ENCODE measurements around the gene SND1.

The SND1 gene

DNA sequence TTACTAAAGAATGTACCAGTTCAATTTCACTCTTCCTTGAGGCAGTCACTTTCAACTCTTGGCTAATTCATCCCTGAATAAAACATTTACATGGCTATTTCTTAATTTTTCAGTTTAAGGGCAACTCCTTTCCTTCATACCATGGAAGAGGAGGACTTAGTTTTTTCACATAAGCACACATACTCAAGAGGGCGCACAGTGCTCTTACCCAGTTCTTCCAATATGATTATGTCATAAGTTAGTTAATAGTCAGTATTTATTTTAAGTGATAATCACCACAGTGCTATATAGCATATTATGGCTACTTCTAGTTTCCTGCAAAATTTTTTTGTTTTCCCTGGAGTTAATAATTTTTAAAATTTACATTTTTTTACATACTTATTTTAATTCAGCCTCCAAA is 58.6 kb downstream of the SND1 start:
- ChIA-PET POLR2A (no interaction called here), CTCF (interaction anchor here (0.6 to 7.9 kb wide), 7 partner anchors 8 to 771 kb away, joined by 3 to 148 read pairs (median 3); no protein-coding TSS in a partner anchor)
- no peaks in the 10 kb centered on the region for H3K4me1 ChIP-seq (ENCODE audit: control insufficient read depth, insufficient read depth, low read length)
- no peaks in the 10 kb centered on the region for H3K9me3 ChIP-seq (ENCODE audit: control insufficient read depth, insufficient read depth, low read depth, low read length)
- H3K36me3 ChIP-seq (ENCODE audit: control insufficient read depth in 2 of 2, insufficient read depth in 1 of 2, low read length in 2 of 2) = peaks cover 14 to 74% of the 10 kb centered on the region in 2 experiments
- H3K4me3 ChIP-seq (ENCODE audit: low read depth, low read length) = no peak overlapping the region
- H3K27ac ChIP-seq (ENCODE audit: extremely low read depth, low read depth, low read length) = no peak overlapping the region
- no peak for TF ChIP-seq ZNF366 (tag by site-specific recombination; conservative IDR thresholded peaks at IDR 0.05)
- TF ChIP-seq, protein P1, sequence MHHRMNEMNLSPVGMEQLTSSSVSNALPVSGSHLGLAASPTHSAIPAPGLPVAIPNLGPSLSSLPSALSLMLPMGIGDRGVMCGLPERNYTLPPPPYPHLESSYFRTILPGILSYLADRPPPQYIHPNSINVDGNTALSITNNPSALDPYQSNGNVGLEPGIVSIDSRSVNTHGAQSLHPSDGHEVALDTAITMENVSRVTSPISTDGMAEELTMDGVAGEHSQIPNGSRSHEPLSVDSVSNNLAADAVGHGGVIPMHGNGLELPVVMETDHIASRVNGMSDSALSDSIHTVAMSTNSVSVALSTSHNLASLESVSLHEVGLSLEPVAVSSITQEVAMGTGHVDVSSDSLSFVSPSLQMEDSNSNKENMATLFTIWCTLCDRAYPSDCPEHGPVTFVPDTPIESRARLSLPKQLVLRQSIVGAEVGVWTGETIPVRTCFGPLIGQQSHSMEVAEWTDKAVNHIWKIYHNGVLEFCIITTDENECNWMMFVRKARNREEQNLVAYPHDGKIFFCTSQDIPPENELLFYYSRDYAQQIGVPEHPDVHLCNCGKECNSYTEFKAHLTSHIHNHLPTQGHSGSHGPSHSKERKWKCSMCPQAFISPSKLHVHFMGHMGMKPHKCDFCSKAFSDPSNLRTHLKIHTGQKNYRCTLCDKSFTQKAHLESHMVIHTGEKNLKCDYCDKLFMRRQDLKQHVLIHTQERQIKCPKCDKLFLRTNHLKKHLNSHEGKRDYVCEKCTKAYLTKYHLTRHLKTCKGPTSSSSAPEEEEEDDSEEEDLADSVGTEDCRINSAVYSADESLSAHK (tag by site-specific recombination; IDR thresholded peaks at IDR 0.05) = no peak
- no peak for TF ChIP-seq ZNF391 (tag by site-specific recombination; IDR thresholded peaks at IDR 0.05; ENCODE audit: borderline replicate concordance, low read depth)
- TF ChIP-seq, protein P2, sequence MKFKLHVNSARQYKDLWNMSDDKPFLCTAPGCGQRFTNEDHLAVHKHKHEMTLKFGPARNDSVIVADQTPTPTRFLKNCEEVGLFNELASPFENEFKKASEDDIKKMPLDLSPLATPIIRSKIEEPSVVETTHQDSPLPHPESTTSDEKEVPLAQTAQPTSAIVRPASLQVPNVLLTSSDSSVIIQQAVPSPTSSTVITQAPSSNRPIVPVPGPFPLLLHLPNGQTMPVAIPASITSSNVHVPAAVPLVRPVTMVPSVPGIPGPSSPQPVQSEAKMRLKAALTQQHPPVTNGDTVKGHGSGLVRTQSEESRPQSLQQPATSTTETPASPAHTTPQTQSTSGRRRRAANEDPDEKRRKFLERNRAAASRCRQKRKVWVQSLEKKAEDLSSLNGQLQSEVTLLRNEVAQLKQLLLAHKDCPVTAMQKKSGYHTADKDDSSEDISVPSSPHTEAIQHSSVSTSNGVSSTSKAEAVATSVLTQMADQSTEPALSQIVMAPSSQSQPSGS (tag by site-specific recombination; IDR thresholded peaks at IDR 0.05; ENCODE audit: low read depth) = 0 out of 2 replicates have a peak, but pooled peaks have one; percentile 22
- TF ChIP-seq ZNF24 (tag by site-specific recombination; IDR thresholded peaks at IDR 0.05) = no peak
- TF ChIP-seq, protein P3, sequence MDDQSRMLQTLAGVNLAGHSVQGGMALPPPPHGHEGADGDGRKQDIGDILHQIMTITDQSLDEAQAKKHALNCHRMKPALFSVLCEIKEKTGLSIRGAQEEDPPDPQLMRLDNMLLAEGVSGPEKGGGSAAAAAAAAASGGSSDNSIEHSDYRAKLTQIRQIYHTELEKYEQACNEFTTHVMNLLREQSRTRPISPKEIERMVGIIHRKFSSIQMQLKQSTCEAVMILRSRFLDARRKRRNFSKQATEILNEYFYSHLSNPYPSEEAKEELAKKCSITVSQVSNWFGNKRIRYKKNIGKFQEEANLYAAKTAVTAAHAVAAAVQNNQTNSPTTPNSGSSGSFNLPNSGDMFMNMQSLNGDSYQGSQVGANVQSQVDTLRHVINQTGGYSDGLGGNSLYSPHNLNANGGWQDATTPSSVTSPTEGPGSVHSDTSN (CRISPR knock-in tag; IDR thresholded peaks at IDR 0.05) = no peak

DNA sequence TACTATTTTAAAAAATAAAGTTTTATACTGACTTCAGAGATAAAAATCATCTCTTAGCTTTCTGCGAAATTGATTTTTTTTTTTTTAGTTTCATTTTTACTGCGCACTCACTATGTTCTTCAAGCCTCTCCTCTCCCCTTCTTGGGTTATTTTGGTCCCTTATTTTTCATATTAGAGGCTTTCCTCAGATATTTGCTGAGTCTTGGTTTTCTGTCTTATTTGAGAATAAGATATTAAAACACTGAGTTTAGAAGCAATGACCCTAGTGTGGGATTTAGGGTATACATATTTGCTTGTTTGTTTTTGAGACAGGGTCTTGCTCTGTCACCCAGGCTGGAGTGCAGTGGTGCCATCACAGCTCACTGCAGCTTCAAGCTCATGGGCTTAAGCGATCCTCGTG is 59.9 kb downstream of the SND1 start:
- Histone ChIP-seq H3K4me1 (ENCODE audit: control insufficient read depth, insufficient read depth, low read length) (no peaks in the 10 kb centered on the region), H3K4me3 (ENCODE audit: low read depth, low read length) (no peak overlapping the region), H3K27ac (ENCODE audit: extremely low read depth, low read depth, low read length) (no peak overlapping the region), H3K36me3 (ENCODE audit: control insufficient read depth in 2 of 2, insufficient read depth in 1 of 2, low read length in 2 of 2) (peaks cover 11 to 66% of the 10 kb centered on the region in 2 experiments; a peak in 2 of 3 replicates), H3K9me3 (ENCODE audit: control insufficient read depth, insufficient read depth, low read depth, low read length) (no peaks in the 10 kb centered on the region)
- ChIA-PET CTCF (interaction anchor here (0.7 to 7.9 kb wide), 3 partner anchors 12 to 496 kb away, joined by 4 to 148 read pairs (median 4); no protein-coding TSS in a partner anchor), POLR2A (no interaction called here)
- no peak for TF ChIP-seq GLI4 (tag by site-specific recombination; IDR thresholded peaks at IDR 0.05)
- TF ChIP-seq ZNF16 (tag by site-specific recombination; IDR thresholded peaks at IDR 0.05; ENCODE audit: low read depth) = no peak
- TF ChIP-seq, protein P4, sequence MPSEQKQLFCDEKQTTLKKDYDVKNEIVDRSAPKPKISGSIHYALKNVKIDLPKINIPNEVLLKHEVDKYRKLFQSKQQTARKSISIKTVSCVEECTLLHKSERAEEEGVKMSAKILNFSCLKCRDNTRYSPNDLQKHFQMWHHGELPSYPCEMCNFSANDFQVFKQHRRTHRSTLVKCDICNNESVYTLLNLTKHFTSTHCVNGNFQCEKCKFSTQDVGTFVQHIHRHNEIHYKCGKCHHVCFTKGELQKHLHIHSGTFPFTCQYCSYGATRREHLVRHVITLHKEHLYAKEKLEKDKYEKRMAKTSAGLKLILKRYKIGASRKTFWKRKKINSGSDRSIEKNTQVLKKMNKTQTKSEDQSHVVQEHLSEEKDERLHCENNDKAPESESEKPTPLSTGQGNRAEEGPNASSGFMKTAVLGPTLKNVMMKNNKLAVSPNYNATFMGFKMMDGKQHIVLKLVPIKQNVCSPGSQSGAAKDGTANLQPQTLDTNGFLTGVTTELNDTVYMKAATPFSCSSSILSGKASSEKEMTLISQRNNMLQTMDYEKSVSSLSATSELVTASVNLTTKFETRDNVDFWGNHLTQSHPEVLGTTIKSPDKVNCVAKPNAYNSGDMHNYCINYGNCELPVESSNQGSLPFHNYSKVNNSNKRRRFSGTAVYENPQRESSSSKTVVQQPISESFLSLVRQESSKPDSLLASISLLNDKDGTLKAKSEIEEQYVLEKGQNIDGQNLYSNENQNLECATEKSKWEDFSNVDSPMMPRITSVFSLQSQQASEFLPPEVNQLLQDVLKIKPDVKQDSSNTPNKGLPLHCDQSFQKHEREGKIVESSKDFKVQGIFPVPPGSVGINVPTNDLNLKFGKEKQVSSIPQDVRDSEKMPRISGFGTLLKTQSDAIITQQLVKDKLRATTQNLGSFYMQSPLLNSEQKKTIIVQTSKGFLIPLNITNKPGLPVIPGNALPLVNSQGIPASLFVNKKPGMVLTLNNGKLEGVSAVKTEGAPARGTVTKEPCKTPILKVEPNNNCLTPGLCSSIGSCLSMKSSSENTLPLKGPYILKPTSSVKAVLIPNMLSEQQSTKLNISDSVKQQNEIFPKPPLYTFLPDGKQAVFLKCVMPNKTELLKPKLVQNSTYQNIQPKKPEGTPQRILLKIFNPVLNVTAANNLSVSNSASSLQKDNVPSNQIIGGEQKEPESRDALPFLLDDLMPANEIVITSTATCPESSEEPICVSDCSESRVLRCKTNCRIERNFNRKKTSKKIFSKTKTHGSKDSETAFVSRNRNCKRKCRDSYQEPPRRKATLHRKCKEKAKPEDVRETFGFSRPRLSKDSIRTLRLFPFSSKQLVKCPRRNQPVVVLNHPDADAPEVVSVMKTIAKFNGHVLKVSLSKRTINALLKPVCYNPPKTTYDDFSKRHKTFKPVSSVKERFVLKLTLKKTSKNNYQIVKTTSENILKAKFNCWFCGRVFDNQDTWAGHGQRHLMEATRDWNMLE (tag by site-specific recombination; conservative IDR thresholded peaks at IDR 0.05; ENCODE audit: low read depth) = no peak
- no peak for TF ChIP-seq MYNN (tag by site-specific recombination; IDR thresholded peaks at IDR 0.05; ENCODE audit: borderline replicate concordance)
- no peak for TF ChIP-seq KLF7 (tag by site-specific recombination; IDR thresholded peaks at IDR 0.05; ENCODE audit: borderline replicate concordance)
- no peak for TF ChIP-seq ZNF354C (tag by site-specific recombination; IDR thresholded peaks at IDR 0.05; ENCODE audit: borderline replicate concordance, low read depth)
- TF ChIP-seq GLIS2 (tag by site-specific recombination; IDR thresholded peaks at IDR 0.05) = no peak
- TF ChIP-seq ZNF157 (tag by site-specific recombination; IDR thresholded peaks at IDR 0.05) = no peak
- no peak for TF ChIP-seq ZNF837 (tag by site-specific recombination; IDR thresholded peaks at IDR 0.05)
- no peak for TF ChIP-seq ZNF792 (tag by site-specific recombination; IDR thresholded peaks at IDR 0.05)
- TF ChIP-seq ZBTB21 (tag by site-specific recombination; IDR thresholded peaks at IDR 0.05) = no peak
- no peak for TF ChIP-seq ZNF266 (tag by site-specific recombination; IDR thresholded peaks at IDR 0.05; ENCODE audit: low read depth)
- TF ChIP-seq ZNF132 (tag by site-specific recombination; IDR thresholded peaks at IDR 0.05; ENCODE audit: borderline replicate concordance) = no peak
- no peak for TF ChIP-seq PRDM1 (tag by site-specific recombination; IDR thresholded peaks at IDR 0.05)
- TF ChIP-seq, protein P5, sequence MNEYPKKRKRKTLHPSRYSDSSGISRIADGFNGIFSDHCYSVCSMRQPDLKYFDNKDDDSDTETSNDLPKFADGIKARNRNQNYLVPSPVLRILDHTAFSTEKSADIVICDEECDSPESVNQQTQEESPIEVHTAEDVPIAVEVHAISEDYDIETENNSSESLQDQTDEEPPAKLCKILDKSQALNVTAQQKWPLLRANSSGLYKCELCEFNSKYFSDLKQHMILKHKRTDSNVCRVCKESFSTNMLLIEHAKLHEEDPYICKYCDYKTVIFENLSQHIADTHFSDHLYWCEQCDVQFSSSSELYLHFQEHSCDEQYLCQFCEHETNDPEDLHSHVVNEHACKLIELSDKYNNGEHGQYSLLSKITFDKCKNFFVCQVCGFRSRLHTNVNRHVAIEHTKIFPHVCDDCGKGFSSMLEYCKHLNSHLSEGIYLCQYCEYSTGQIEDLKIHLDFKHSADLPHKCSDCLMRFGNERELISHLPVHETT (tag by site-specific recombination; IDR thresholded peaks at IDR 0.05) = no peak
- no peak for TF ChIP-seq SP7 (tag by site-specific recombination; IDR thresholded peaks at IDR 0.05)
- TF ChIP-seq ZNF416 (tag by site-specific recombination; IDR thresholded peaks at IDR 0.05) = no peak
- TF ChIP-seq ZNF776 (tag by site-specific recombination; IDR thresholded peaks at IDR 0.05; ENCODE audit: borderline replicate concordance) = no peak
